Calu3 (cell line): ENCODE measurements around the gene PHF13. TPM values are rescaled to one million over a fixed set of nuclear protein-coding genes. Genes with fewer than 3 reads are reported as not detected.
"Not testable (repeated sequence)": the region's sequence is repeated elsewhere in the genome, so short reads cannot be mapped to it uniquely, and the experiment has no call there.

ENCODE experiments used
- BruUV-seq: library from RNA; stranded (reverse); fragments of 400-500 nt; replicated peaks from 2 replicates; lab custom pipeline; 2021; lab: Mats Ljungman, UMichigan
- CTCF ChIA-PET: fragments of 300-600 bp; sonication (Branson Sonifier 250); formaldehyde crosslinking; loops from one replicate; lab custom pipeline; 2022; ENCODE audit warnings: antibody characterized with exemption; lab: Charles Lee
- DNase-seq: peaks from one replicate; pipeline ENCODE4 v3.0.0; 2022
- H3K27ac Mint-ChIP-seq: one replicate; pipeline ENCODE4 v1.8.0; 2022; ENCODE audit warnings: mixed read lengths; ENCODE audit not compliant: unreplicated experiment
- H3K27me3 Mint-ChIP-seq: one replicate; pipeline ENCODE4 v1.8.0; 2022; ENCODE audit warnings: mixed read lengths; ENCODE audit not compliant: unreplicated experiment
- H3K36me3 Mint-ChIP-seq: one replicate; pipeline ENCODE4 v1.8.0; 2022; ENCODE audit warnings: mild to moderate bottlenecking, moderate library complexity, mixed read lengths; ENCODE audit not compliant: insufficient read depth, unreplicated experiment
- H3K4me1 Mint-ChIP-seq: one replicate; pipeline ENCODE4 v1.8.0; 2022; ENCODE audit warnings: mild to moderate bottlenecking, low read depth, mixed read lengths; ENCODE audit not compliant: unreplicated experiment
- H3K4me3 Mint-ChIP-seq: one replicate; pipeline ENCODE4 v1.8.0; 2022; ENCODE audit warnings: mild to moderate bottlenecking, low read depth, moderate library complexity, mixed read lengths; ENCODE audit not compliant: unreplicated experiment
- H3K9me3 Mint-ChIP-seq: one replicate; pipeline ENCODE4 v1.8.0; 2022; ENCODE audit warnings: low read depth, mixed read lengths; ENCODE audit not compliant: unreplicated experiment
- CTCF ChIP-seq: fragments of 200-600 bp; IDR thresholded peaks from one replicate; pipeline ENCODE4 v1.8.0; 2022; ENCODE audit warnings: antibody characterized with exemption; ENCODE audit not compliant: unreplicated experiment
- intact Hi-C: fragments of 100-400 bp; cut with micrococcal nuclease; formaldehyde crosslinking; loops from one replicate; pipeline ENCODE4 v1.10.0; 2022; ENCODE audit not compliant: unreplicated experiment
- total RNA-seq: library from RNA; stranded (reverse); gene quantifications from 2 replicates; pipeline ENCODE4 v1.2.3, GENCODE V29; 2022

PHF13 gene
- total RNA-seq, 1 experiment from 2014 or later, result 14.5 TPM

- Mint-ChIP-seq H3K4me1 (no peaks in the 10 kb centered on the region), H3K4me3 (no peak overlapping the region), H3K27me3 (no peaks in the 10 kb centered on the region), H3K36me3 (peaks cover 53% of the 10 kb centered on the region), H3K9me3 (no peaks in the 10 kb centered on the region), H3K27ac (no peak overlapping the region)
- no peak for TF ChIP-seq CTCF
- intact Hi-C loops, result no loop called here
- BruUV-seq, result no TSS peak
- DNase-seq, result no peak
- CTCF ChIA-PET, result no interaction called here
Measured at GRCh38 chr1:6596351-6596750, 17.2 kb upstream of the PHF13 start.

GRCh38 chr1:6596886-6597776 is 16.4 kb upstream of the PHF13 start:
- H3K27me3 Mint-ChIP-seq, result no peaks in the 10 kb centered on the region
- no peaks in the 10 kb centered on the region for H3K4me1 Mint-ChIP-seq
- intact Hi-C loops, result no loop called here
- no peak for TF ChIP-seq CTCF
- DNase-seq, result no peak
- no peaks in the 10 kb centered on the region for H3K9me3 Mint-ChIP-seq
- H3K4me3 Mint-ChIP-seq, result no peak overlapping the region
- H3K36me3 Mint-ChIP-seq, result peaks cover 61% of the 10 kb centered on the region
- no peak overlapping the region for H3K27ac Mint-ChIP-seq
- CTCF ChIA-PET, result no interaction called here
- BruUV-seq, result no TSS peak

GRCh38 chr1:6597777-6598131 is 15.8 kb upstream of the PHF13 start:
- intact Hi-C loops, result no loop called here
- no peak for DNase-seq
- TF ChIP-seq CTCF, result no peak
- BruUV-seq, result no TSS peak
- no peak overlapping the region for H3K27ac Mint-ChIP-seq
- no peaks in the 10 kb centered on the region for H3K9me3 Mint-ChIP-seq
- peaks cover 67% of the 10 kb centered on the region for H3K36me3 Mint-ChIP-seq
- H3K27me3 Mint-ChIP-seq, result no peaks in the 10 kb centered on the region
- H3K4me3 Mint-ChIP-seq, result no peak overlapping the region
- H3K4me1 Mint-ChIP-seq, result no peaks in the 10 kb centered on the region
- CTCF ChIA-PET, result no interaction called here

GRCh38 chr1:6599141-6599975 is 14.2 kb upstream of the PHF13 start:
- no peaks in the 10 kb centered on the region for H3K4me1 Mint-ChIP-seq
- H3K27ac Mint-ChIP-seq, result peak overlapping the region; percentile 47
- peak; percentile 39 for DNase-seq
- H3K9me3 Mint-ChIP-seq, result no peaks in the 10 kb centered on the region
- intact Hi-C loops, result no loop called here
- BruUV-seq, result no TSS peak
- no peak for TF ChIP-seq CTCF
- H3K36me3 Mint-ChIP-seq, result peaks cover 76% of the 10 kb centered on the region
- H3K27me3 Mint-ChIP-seq, result no peaks in the 10 kb centered on the region
- CTCF ChIA-PET, result interaction anchor here (0.6 to 2.1 kb wide), 3 partner anchors 11 to 19 kb away, joined by 3 to 5 read pairs (median 4); partner anchors contain the start of gene ZBTB48
- peak overlapping the region; percentile 87 for H3K4me3 Mint-ChIP-seq

GRCh38 chr1:6599991-6600390 is 13.5 kb upstream of the PHF13 start:
- intact Hi-C loops, result loop anchor here (10.0 kb wide), 1 partner anchor 45 kb away; the partner anchor contains the start of genes NOL9 and TAS1R1
- BruUV-seq, result not testable (repeated sequence)

More at GRCh38 chr1:6599991-6600390, 13.5 kb upstream of the PHF13 start:
- peak overlapping the region; percentile 87 for H3K4me3 Mint-ChIP-seq
- peaks cover 72% of the 10 kb centered on the region for H3K36me3 Mint-ChIP-seq
- peak overlapping the region; percentile 96 for H3K27ac Mint-ChIP-seq
- not testable (repeated sequence) for H3K9me3 Mint-ChIP-seq, H3K4me1 Mint-ChIP-seq, DNase-seq, H3K27me3 Mint-ChIP-seq
- CTCF ChIA-PET, result interaction anchor here (0.6 to 2.1 kb wide), 3 partner anchors 11 to 20 kb away, joined by 3 to 5 read pairs (median 4); partner anchors contain the start of gene ZBTB48
